Activated CD4-positive, alpha-beta T cell treated with anti-CD3 and anti-CD28 coated beads, Interleukin-2, amount 10 ng/mL, durations not matched to agents 24 days and 14 days (primary cell): ENCODE results near the gene KLHL4. TPM values are rescaled to one million over a fixed set of nuclear protein-coding genes. Genes with fewer than 3 reads are reported as not detected.
"Not testable (repeated sequence)": the region's sequence is repeated elsewhere in the genome, so short reads cannot be mapped to it uniquely, and the experiment has no call there.

Experiments
- DNase-seq: peaks from one replicate; pipeline ENCODE4 v3.0.0; 2022
- H3K27ac Mint-ChIP-seq: one replicate; pipeline ENCODE4 v1.8.0; 2022; ENCODE audit warnings: mild to moderate bottlenecking, mixed read lengths
- H3K27me3 Mint-ChIP-seq: one replicate; pipeline ENCODE4 v1.8.0; 2022; ENCODE audit warnings: mixed read lengths
- H3K36me3 Mint-ChIP-seq: one replicate; pipeline ENCODE4 v1.8.0; 2022; ENCODE audit warnings: low read depth, mild to moderate bottlenecking, mixed read lengths
- H3K4me1 Mint-ChIP-seq: one replicate; pipeline ENCODE4 v1.8.0; 2021; ENCODE audit warnings: mixed read lengths
- H3K4me3 Mint-ChIP-seq: one replicate; pipeline ENCODE4 v1.8.0; 2022; ENCODE audit warnings: mild to moderate bottlenecking, moderate library complexity, mixed read lengths
- H3K9me3 Mint-ChIP-seq: one replicate; pipeline ENCODE4 v1.8.0; 2021; ENCODE audit warnings: mixed read lengths
- intact Hi-C: fragments of 100-400 bp; cut with micrococcal nuclease; formaldehyde crosslinking; loops from one replicate; pipeline ENCODE4 v1.15.1; 2023
- total RNA-seq: library from RNA; stranded (reverse); gene quantifications from 2 replicates; pipeline ENCODE4 v1.2.3, GENCODE V29; 2022

The KLHL4 gene
- total RNA-seq, 1 donor from 2014 or later = not detected

- intact Hi-C loops = no loop called here
- Mint-ChIP-seq H3K4me3 (no peak overlapping the region), H3K27ac (no peak overlapping the region), H3K9me3 (no peaks in the 10 kb centered on the region), H3K4me1 (no peaks in the 10 kb centered on the region), H3K36me3 (no peaks in the 10 kb centered on the region), H3K27me3 (no peaks in the 10 kb centered on the region)
- no peak for DNase-seq
These were observed 64.9 kb downstream of the KLHL4 start for GRCh38 chrX:87582453-87582852.

DNA sequence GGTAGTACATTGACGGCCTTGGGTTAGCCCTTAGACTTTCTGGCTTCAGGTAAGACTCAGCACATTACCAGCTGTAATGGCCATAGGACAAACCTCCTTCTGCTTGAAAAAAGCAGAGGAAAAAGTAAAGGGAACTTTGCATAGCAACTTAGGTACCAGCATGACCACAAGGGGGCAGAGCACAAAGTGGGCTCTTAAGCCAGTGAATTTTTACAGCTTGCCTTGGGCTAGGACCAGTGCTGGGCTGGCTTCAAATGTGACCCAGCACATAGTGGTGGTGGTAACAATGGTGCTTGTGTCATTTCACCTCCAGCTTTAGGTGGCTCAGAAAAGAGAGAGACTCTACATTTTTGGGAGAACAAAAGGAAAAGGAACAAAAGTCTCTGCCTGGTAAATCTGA, 66.1 kb downstream of the KLHL4 start:
- Mint-ChIP-seq H3K27ac (no peak overlapping the region), H3K4me1 (no peaks in the 10 kb centered on the region), H3K36me3 (no peaks in the 10 kb centered on the region), H3K4me3 (no peak overlapping the region), H3K27me3 (no peaks in the 10 kb centered on the region), H3K9me3 (no peaks in the 10 kb centered on the region)
- DNase-seq = no peak
- intact Hi-C loops = no loop called here

GRCh38 chrX:87616371-87616770, 98.8 kb downstream of the KLHL4 start:
- Mint-ChIP-seq H3K9me3 (no peaks in the 10 kb centered on the region), H3K4me3 (no peak overlapping the region), H3K27me3 (no peaks in the 10 kb centered on the region), H3K27ac (no peak overlapping the region), H3K4me1 (no peaks in the 10 kb centered on the region), H3K36me3 (no peaks in the 10 kb centered on the region)
- DNase-seq = no peak
- intact Hi-C loops = no loop called here

GRCh38 chrX:87621697-87622096, 104.1 kb downstream of the KLHL4 start:
- intact Hi-C loops = no loop called here
- Mint-ChIP-seq H3K27ac (no peak overlapping the region), H3K36me3 (no peaks in the 10 kb centered on the region), H3K4me1 (no peaks in the 10 kb centered on the region), H3K4me3 (no peak overlapping the region), H3K9me3 (no peaks in the 10 kb centered on the region), H3K27me3 (no peaks in the 10 kb centered on the region)
- DNase-seq = no peak

DNA sequence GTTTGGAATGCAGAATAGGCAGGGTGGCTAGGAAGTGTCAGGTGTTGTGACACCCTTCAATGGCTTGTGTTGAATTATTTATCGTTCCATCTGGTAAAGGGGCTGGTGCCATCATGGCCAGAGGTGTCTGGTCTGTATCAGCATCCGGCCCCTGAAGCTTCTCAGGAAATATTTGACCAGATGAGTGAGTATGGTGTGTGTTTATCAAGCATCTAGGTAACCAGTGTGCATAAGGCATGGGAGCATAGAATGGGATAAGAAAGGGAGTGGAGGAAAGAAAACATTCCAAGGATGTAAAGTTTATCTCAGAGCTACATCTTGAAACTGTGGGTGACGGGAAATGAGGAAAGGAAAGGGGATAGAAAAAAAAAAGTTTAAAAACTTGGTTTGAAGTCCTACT, 109.4 kb downstream of the KLHL4 start:
- H3K4me3 Mint-ChIP-seq = no peak overlapping the region
- H3K27ac Mint-ChIP-seq = no peak overlapping the region
- no peaks in the 10 kb centered on the region for H3K9me3 Mint-ChIP-seq
- no peak for DNase-seq
- H3K36me3 Mint-ChIP-seq = no peaks in the 10 kb centered on the region
- intact Hi-C loops = no loop called here
- no peaks in the 10 kb centered on the region for H3K27me3 Mint-ChIP-seq
- no peaks in the 10 kb centered on the region for H3K4me1 Mint-ChIP-seq

GRCh38 chrX:87634361-87634760, 116.8 kb downstream of the KLHL4 start:
- intact Hi-C loops = no loop called here
- Mint-ChIP-seq H3K27ac (no peak overlapping the region), H3K4me1 (no peaks in the 10 kb centered on the region), H3K36me3 (no peaks in the 10 kb centered on the region), H3K9me3 (no peaks in the 10 kb centered on the region), H3K4me3 (no peak overlapping the region), H3K27me3 (no peaks in the 10 kb centered on the region)
- DNase-seq = no peak

- Mint-ChIP-seq H3K4me1 (no peaks in the 10 kb centered on the region), H3K27me3 (no peaks in the 10 kb centered on the region), H3K27ac (no peak overlapping the region), H3K4me3 (no peak overlapping the region), H3K36me3 (no peaks in the 10 kb centered on the region), H3K9me3 (no peaks in the 10 kb centered on the region)
- intact Hi-C loops = no loop called here
- DNase-seq = no peak
These were observed 118.9 kb downstream of the KLHL4 start for GRCh38 chrX:87636533-87636932.

DNA sequence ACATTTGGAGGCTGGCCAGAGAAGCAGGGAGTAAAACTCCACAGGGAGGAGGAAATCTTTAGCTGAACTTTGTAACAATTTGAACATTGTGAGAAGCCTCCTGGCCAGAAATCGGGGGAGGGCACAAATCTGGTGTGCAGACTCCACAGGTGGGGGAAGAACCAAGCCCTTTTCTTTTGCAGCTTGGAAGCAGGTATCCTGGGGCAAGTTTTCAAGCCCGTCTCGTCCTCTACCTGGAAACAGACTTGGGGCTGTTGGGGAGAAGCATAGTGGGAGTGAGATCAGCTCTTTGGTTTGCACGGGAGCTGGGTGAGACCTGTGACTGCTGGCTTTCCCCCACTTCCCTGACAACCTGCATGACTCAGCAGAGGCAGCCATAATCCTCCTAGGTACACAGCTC, 123.8 kb downstream of the KLHL4 start:
- DNase-seq, H3K9me3 Mint-ChIP-seq, H3K4me3 Mint-ChIP-seq, H3K4me1 Mint-ChIP-seq, H3K27me3 Mint-ChIP-seq, H3K27ac Mint-ChIP-seq, intact Hi-C loops, H3K36me3 Mint-ChIP-seq: not testable (repeated sequence)

- Mint-ChIP-seq H3K4me3 (no peak overlapping the region), H3K9me3 (no peaks in the 10 kb centered on the region), H3K27ac (no peak overlapping the region), H3K36me3 (no peaks in the 10 kb centered on the region), H3K27me3 (no peaks in the 10 kb centered on the region), H3K4me1 (no peaks in the 10 kb centered on the region)
- intact Hi-C loops = no loop called here
- no peak for DNase-seq
These were observed 144.2 kb downstream of the KLHL4 start for GRCh38 chrX:87661761-87662160.

- DNase-seq = no peak
- intact Hi-C loops = no loop called here
- H3K4me3 Mint-ChIP-seq = no peak overlapping the region
- no peaks in the 10 kb centered on the region for H3K27me3 Mint-ChIP-seq
- H3K36me3 Mint-ChIP-seq = no peaks in the 10 kb centered on the region
- no peaks in the 10 kb centered on the region for H3K9me3 Mint-ChIP-seq
- no peak overlapping the region for H3K27ac Mint-ChIP-seq
- H3K4me1 Mint-ChIP-seq = no peaks in the 10 kb centered on the region
These were observed 145.8 kb downstream of the KLHL4 start for GRCh38 chrX:87663421-87663820.

GRCh38 chrX:87664381-87664780, 146.8 kb downstream of the KLHL4 start:
- no peak overlapping the region for H3K4me3 Mint-ChIP-seq
- no peaks in the 10 kb centered on the region for H3K27me3 Mint-ChIP-seq
- H3K4me1 Mint-ChIP-seq = no peaks in the 10 kb centered on the region
- intact Hi-C loops = no loop called here
- no peaks in the 10 kb centered on the region for H3K36me3 Mint-ChIP-seq
- no peak for DNase-seq
- H3K9me3 Mint-ChIP-seq = no peaks in the 10 kb centered on the region
- no peak overlapping the region for H3K27ac Mint-ChIP-seq

GRCh38 chrX:87679849-87680248, 162.2 kb downstream of the KLHL4 start:
- DNase-seq = no peak
- Mint-ChIP-seq H3K9me3 (no peaks in the 10 kb centered on the region), H3K4me3 (no peak overlapping the region), H3K27me3 (no peaks in the 10 kb centered on the region), H3K27ac (no peak overlapping the region), H3K36me3 (no peaks in the 10 kb centered on the region), H3K4me1 (no peaks in the 10 kb centered on the region)
- intact Hi-C loops = no loop called here

- Mint-ChIP-seq H3K9me3 (peaks cover 3% of the 10 kb centered on the region), H3K4me3 (no peak overlapping the region), H3K4me1 (no peaks in the 10 kb centered on the region)
These were observed 170.1 kb downstream of the KLHL4 start for GRCh38 chrX:87687703-87688102.

GRCh38 chrX:87688113-87688748, 170.6 kb downstream of the KLHL4 start:
- H3K4me1 Mint-ChIP-seq, H3K4me3 Mint-ChIP-seq, H3K9me3 Mint-ChIP-seq, intact Hi-C loops, H3K36me3 Mint-ChIP-seq, H3K27me3 Mint-ChIP-seq, H3K27ac Mint-ChIP-seq, DNase-seq: not testable (repeated sequence)

More at GRCh38 chrX:87687703-87688102, 170.1 kb downstream of the KLHL4 start:
- H3K27me3 Mint-ChIP-seq = no peaks in the 10 kb centered on the region
- intact Hi-C loops = no loop called here
- DNase-seq = no peak
- H3K36me3 Mint-ChIP-seq = no peaks in the 10 kb centered on the region
- no peak overlapping the region for H3K27ac Mint-ChIP-seq

DNA sequence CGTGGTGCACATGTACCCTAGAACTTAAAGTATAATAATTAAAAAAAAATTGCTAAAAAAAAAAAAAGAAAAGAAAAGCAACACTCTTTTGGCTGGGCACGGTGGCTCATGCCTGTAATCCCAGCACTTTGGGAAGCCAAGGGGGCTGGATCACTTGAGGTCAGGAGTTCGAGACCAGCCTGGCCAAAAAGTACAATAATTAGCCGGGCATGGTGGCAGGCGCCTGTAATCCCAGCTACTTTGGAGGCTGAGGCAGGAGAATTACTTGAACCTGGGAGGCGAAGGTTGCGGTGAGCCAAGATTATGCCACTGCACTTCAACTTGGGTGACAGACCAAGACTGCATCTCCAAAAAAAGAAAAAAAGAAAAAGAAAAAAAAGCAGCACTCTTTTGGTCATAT, 171.6 kb downstream of the KLHL4 start:
- intact Hi-C loops, H3K4me3 Mint-ChIP-seq, H3K27me3 Mint-ChIP-seq, H3K36me3 Mint-ChIP-seq, H3K4me1 Mint-ChIP-seq, H3K9me3 Mint-ChIP-seq, DNase-seq, H3K27ac Mint-ChIP-seq: not testable (repeated sequence)
